ENCODE results near the gene HNRNPU. TPM values are rescaled to one million over a fixed set of nuclear protein-coding genes. Genes with fewer than 3 reads are reported as not detected.

The HNRNPU gene
- polyA plus RNA-seq, 1 of the 3 experiments (the other 2 are of a cell fraction): 164 TPM

DNA sequence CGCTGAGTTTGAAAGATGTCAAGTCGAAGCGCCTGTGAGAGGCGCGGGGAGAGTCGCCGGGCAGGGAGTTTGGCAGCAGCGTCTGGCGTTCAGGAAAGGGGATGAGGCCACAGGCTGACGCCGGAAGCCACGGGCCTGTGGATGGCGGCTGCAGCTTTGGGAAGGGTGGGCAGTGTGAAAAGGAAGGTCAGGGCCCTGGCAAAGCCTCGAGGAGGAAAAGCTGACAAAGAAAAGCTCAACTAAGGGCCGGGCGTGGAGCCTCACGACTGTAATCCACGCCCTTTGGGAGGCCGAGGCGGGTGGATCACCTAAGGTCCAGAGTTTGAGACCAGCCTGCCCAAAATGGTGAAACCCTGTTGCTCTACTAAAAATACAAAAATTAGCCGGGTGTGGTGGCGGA lies 54.1 kb downstream of the HNRNPU start:
- Histone ChIP-seq H3K4me2 (no peak overlapping the region), H3K9me3 (no peaks in the 10 kb centered on the region), H3K4me1 (ENCODE audit: control insufficient read depth in 1 of 2, insufficient read depth in 2 of 2, low read depth in 1 of 2, low read length in 1 of 2) (no peaks in the 10 kb centered on the region), H3K9ac (no peak overlapping the region), H3K79me2 (ENCODE audit: insufficient read depth) (no peaks in the 10 kb centered on the region), H3K27ac (ENCODE audit: low read depth in 2 of 2, low read length in 1 of 2) (no peak overlapping the region), H3F3A (replicated peaks; ENCODE audit: insufficient read depth) (no peaks in the 10 kb centered on the region), H3K27me3 (ENCODE audit: insufficient read depth) (no peaks in the 10 kb centered on the region), H3K9me2 (no peaks in the 10 kb centered on the region), H2AFZ (ENCODE audit: low read depth) (no peak overlapping the region), H3K36me3 (replicated peaks in 1 of 2; ENCODE audit: control insufficient read depth in 1 of 2, insufficient read depth in 2 of 2, low read length in 1 of 2) (no peaks in the 10 kb centered on the region), H4K20me1 (ENCODE audit: insufficient read depth) (no peaks in the 10 kb centered on the region), H3K4me3 (ENCODE audit: low read depth in 2 of 2, low read length in 1 of 2) (no peak overlapping the region)
- TF ChIP-seq ZBTB33 (IDR thresholded peaks at IDR 0.05; ENCODE audit: borderline replicate concordance, low read depth): no peak
- TF ChIP-seq GATA2 (CRISPR knock-in tag; IDR thresholded peaks at IDR 0.05): no peak
- no peak for TF ChIP-seq RFX5 (IDR thresholded peaks at IDR 0.05; ENCODE audit: low read length)
- no peak for TF ChIP-seq TAF1 (IDR thresholded peaks at IDR 0.05; ENCODE audit: borderline replicate concordance, low read depth, low read length)
- TF ChIP-seq CHD2 (IDR thresholded peaks at IDR 0.05; ENCODE audit: low read length, partially characterized antibody): no peak
- no peak for TF ChIP-seq RCOR1 (IDR thresholded peaks at IDR 0.05; ENCODE audit: low read length)
- no peak for TF ChIP-seq ELF1 (IDR thresholded peaks at IDR 0.05)
- TF ChIP-seq SIN3A (IDR thresholded peaks at IDR 0.05; ENCODE audit: borderline replicate concordance, low read depth, low read length): no peak
- no peak for TF ChIP-seq FOXM1 (IDR thresholded peaks at IDR 0.05; ENCODE audit: low read depth)
- TF ChIP-seq POLR2AphosphoS5 (IDR thresholded peaks at IDR 0.05; ENCODE audit: low read depth, low read length): no peak
- TF ChIP-seq TCF12 (IDR thresholded peaks at IDR 0.05): no peak
- 88% methylated on average over 22 of the region's 22 CpGs for WGBS (ENCODE audit: low lambda C conversion rate)
- no peak for DNase-seq
- CTCF ChIA-PET: interaction anchor here (1.0 to 1.3 kb wide), 2 partner anchors 9 to 13 kb away, joined by 4 to 6 read pairs; no protein-coding TSS in a partner anchor
- POLR2A ChIA-PET: no interaction called here

GRCh38 chr1:244807138-244807537 lies 57.2 kb downstream of the HNRNPU start:
- POLR2A ChIA-PET: no interaction called here
- no peaks in the 10 kb centered on the region for H3K79me2 ChIP-seq (ENCODE audit: insufficient read depth)
- no peak overlapping the region for H3K4me3 ChIP-seq (ENCODE audit: low read depth in 2 of 2, low read length in 1 of 2)
- no peaks in the 10 kb centered on the region for H3K27me3 ChIP-seq (ENCODE audit: insufficient read depth)
- no peaks in the 10 kb centered on the region for H3K9me3 ChIP-seq
- H3K4me2 ChIP-seq: no peak overlapping the region
- no peaks in the 10 kb centered on the region for H3F3A ChIP-seq (replicated peaks; ENCODE audit: insufficient read depth)
- H3K4me1 ChIP-seq (ENCODE audit: control insufficient read depth in 1 of 2, insufficient read depth in 2 of 2, low read depth in 1 of 2, low read length in 1 of 2): no peaks in the 10 kb centered on the region
- H2AFZ ChIP-seq (ENCODE audit: low read depth): no peak overlapping the region
- H4K20me1 ChIP-seq (ENCODE audit: insufficient read depth): no peaks in the 10 kb centered on the region
- no peak overlapping the region for H3K27ac ChIP-seq (ENCODE audit: low read depth in 2 of 2, low read length in 1 of 2)
- CTCF ChIA-PET: interaction anchor here (1.3 kb wide), 1 partner anchor 202 kb away, joined by 3 read pairs; no protein-coding TSS in a partner anchor
- TF ChIP-seq EZH2phosphoT487 (IDR thresholded peaks at IDR 0.05; ENCODE audit: borderline replicate concordance, low read depth): no peak
- TF ChIP-seq JUND (IDR thresholded peaks at IDR 0.05): no peak
- TF ChIP-seq FOXJ3 (CRISPR knock-in tag; IDR thresholded peaks at IDR 0.05): no peak
- H3K9me2 ChIP-seq: no peaks in the 10 kb centered on the region
- DNase-seq: no peak
- no peaks in the 10 kb centered on the region for H3K36me3 ChIP-seq (replicated peaks in 1 of 2; ENCODE audit: control insufficient read depth in 1 of 2, insufficient read depth in 2 of 2, low read length in 1 of 2)
- no peak overlapping the region for H3K9ac ChIP-seq

Data from SK-N-SH (cell line).